Astrocyte (in vitro differentiated cells and primary cell): Measurements from ENCODE around the gene C12orf42. TPM values are rescaled to one million over a fixed set of nuclear protein-coding genes. Genes with fewer than 3 reads are reported as not detected.

ENCODE experiments used
- DNase-seq: peaks from one replicate; pipeline ENCODE4 v3.0.0-alpha.2; 2010; ENCODE audit warnings: low read depth
- FAIRE-seq: peaks from 2 replicates; lab custom pipeline; 2011; peaks lifted over from hg19 to GRCh38; lab: Jason Lieb, UNC
- H2AFZ ChIP-seq: 2 replicates; pipeline ENCODE4 v1.6.0; 2012; ENCODE audit warnings: low read depth, low read length, inconsistent platforms
- H3K27ac ChIP-seq: 2 replicates; pipeline ENCODE4 v1.5.1; 2011; ENCODE audit warnings: low read depth, low read length, inconsistent platforms
- H3K27me3 ChIP-seq: 2 replicates; pipeline ENCODE4 v1.6.0; 2011; ENCODE audit warnings: low read length, inconsistent platforms; ENCODE audit not compliant: insufficient read depth
- H3K36me3 ChIP-seq: 2 replicates; pipeline ENCODE4 v1.5.1; 2011; ENCODE audit warnings: low read length, inconsistent platforms; ENCODE audit not compliant: insufficient read depth
- H3K4me1 ChIP-seq: 2 replicates; pipeline ENCODE4 v1.5.1; 2011; ENCODE audit warnings: low read length, inconsistent platforms; ENCODE audit not compliant: insufficient read depth
- H3K4me2 ChIP-seq: 2 replicates; pipeline ENCODE4 v1.6.0; 2012; ENCODE audit warnings: low read length, inconsistent platforms
- H3K4me3 ChIP-seq: 2 replicates; pipeline ENCODE4 v1.5.1; 2011; ENCODE audit warnings: low read depth, mild to moderate bottlenecking, low read length, inconsistent platforms; ENCODE audit not compliant: insufficient read depth
- H3K79me2 ChIP-seq: 2 replicates; pipeline ENCODE4 v1.6.0; 2012; ENCODE audit warnings: mild to moderate bottlenecking, low read length, inconsistent platforms; ENCODE audit not compliant: insufficient read depth
- H3K9ac ChIP-seq: 2 replicates; pipeline ENCODE4 v1.6.0; 2012; ENCODE audit warnings: mild to moderate bottlenecking, low read length, inconsistent platforms
- H3K9me3 ChIP-seq: 2 replicates; pipeline ENCODE4 v1.5.1; 2012; ENCODE audit warnings: low read depth, mild to moderate bottlenecking, low read length, inconsistent platforms; ENCODE audit not compliant: insufficient read depth
- H4K20me1 ChIP-seq: 2 replicates; pipeline ENCODE4 v1.6.0; 2012; ENCODE audit warnings: low read length, inconsistent platforms; ENCODE audit not compliant: insufficient read depth
- H3K27ac Mint-ChIP-seq: one replicate; pipeline ENCODE4 v1.8.0; 2021; ENCODE audit warnings: mild to moderate bottlenecking, mixed read lengths; ENCODE audit not compliant: unreplicated experiment
- H3K27me3 Mint-ChIP-seq: one replicate; pipeline ENCODE4 v1.8.0; 2021; ENCODE audit warnings: low read depth, mixed read lengths; ENCODE audit not compliant: unreplicated experiment
- H3K36me3 Mint-ChIP-seq: one replicate; pipeline ENCODE4 v1.8.0; 2021; ENCODE audit warnings: low read depth, mixed read lengths; ENCODE audit not compliant: unreplicated experiment
- H3K4me1 Mint-ChIP-seq: one replicate; pipeline ENCODE4 v1.8.0; 2021; ENCODE audit warnings: low read depth, mixed read lengths; ENCODE audit not compliant: unreplicated experiment
- H3K4me3 Mint-ChIP-seq: one replicate; pipeline ENCODE4 v1.8.0; 2021; ENCODE audit warnings: mild to moderate bottlenecking, moderate library complexity, mixed read lengths; ENCODE audit not compliant: unreplicated experiment
- H3K9me3 Mint-ChIP-seq: one replicate; pipeline ENCODE4 v1.8.0; 2021; ENCODE audit warnings: mild to moderate bottlenecking, mixed read lengths; ENCODE audit not compliant: unreplicated experiment
- CTCF ChIP-seq: IDR thresholded peaks from 2 replicates; pipeline ENCODE4 v1.5.1; 2011; ENCODE audit warnings: low read depth, mild to moderate bottlenecking, inconsistent platforms, low read length, moderate library complexity; ENCODE audit not compliant: insufficient read depth
- EZH2 ChIP-seq: IDR thresholded peaks from 2 replicates; pipeline ENCODE4 v1.6.1; 2012; ENCODE audit warnings: mild to moderate bottlenecking, low read length, inconsistent platforms; ENCODE audit not compliant: insufficient read depth
- total RNA-seq: library from RNA; stranded (reverse); gene quantifications from 2 replicates; pipeline ENCODE4 v1.2.1, GENCODE V29; 2021

C12orf42 gene
- total RNA-seq, 1 donor from 2014 or later = not detected

DNA sequence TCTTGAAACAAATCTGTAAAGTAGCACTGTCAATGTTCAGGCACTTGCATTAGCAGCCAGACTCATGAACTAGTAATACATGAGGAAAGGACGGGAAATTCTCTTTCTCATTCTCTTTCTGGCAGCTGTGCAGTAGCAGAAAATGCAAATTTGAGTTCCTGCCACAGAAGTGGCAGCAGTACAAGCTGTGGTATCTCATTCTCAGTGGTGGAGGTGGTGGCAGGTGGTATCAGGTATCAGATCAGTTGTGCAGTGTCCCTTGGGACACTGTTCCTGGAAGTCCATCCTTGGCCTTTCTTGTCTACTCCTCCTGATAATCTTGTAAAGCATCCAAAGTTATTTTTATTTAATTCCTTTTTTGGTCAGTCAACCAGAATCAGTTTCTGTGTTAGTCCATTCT is 103.0 kb downstream of the C12orf42 start:
- Mint-ChIP-seq H3K27me3 (peaks cover 3% of the 10 kb centered on the region), H3K9me3 (no peaks in the 10 kb centered on the region), H3K36me3 (no peaks in the 10 kb centered on the region), H3K4me1 (no peaks in the 10 kb centered on the region), H3K4me3 (no peak overlapping the region), H3K27ac (no peak overlapping the region)
- Histone ChIP-seq H3K9ac (no peak overlapping the region), H3K27ac (no peak overlapping the region), H3K4me1 (no peaks in the 10 kb centered on the region), H2AFZ (no peak overlapping the region), H3K36me3 (no peaks in the 10 kb centered on the region), H3K4me3 (no peak overlapping the region), H3K4me2 (no peak overlapping the region), H3K9me3 (no peaks in the 10 kb centered on the region), H4K20me1 (no peaks in the 10 kb centered on the region), H3K79me2 (no peaks in the 10 kb centered on the region), H3K27me3 (no peaks in the 10 kb centered on the region)
- no peak for TF ChIP-seq CTCF
- TF ChIP-seq EZH2 = no peak
- DNase-seq (no peak), FAIRE-seq (no peak)

- H3K79me2 ChIP-seq = no peaks in the 10 kb centered on the region
- FAIRE-seq (no peak), DNase-seq (no peak)
- no peaks in the 10 kb centered on the region for H3K9me3 ChIP-seq
- Mint-ChIP-seq H3K4me1 (no peaks in the 10 kb centered on the region), H3K27me3 (peaks cover 11% of the 10 kb centered on the region), H3K4me3 (no peak overlapping the region), H3K9me3 (no peaks in the 10 kb centered on the region), H3K36me3 (no peaks in the 10 kb centered on the region), H3K27ac (no peak overlapping the region)
- no peaks in the 10 kb centered on the region for H4K20me1 ChIP-seq
- no peak overlapping the region for H3K4me2 ChIP-seq
- H3K36me3 ChIP-seq = no peaks in the 10 kb centered on the region
- no peak overlapping the region for H3K9ac ChIP-seq
- TF ChIP-seq EZH2 = no peak
- no peak for TF ChIP-seq CTCF
- H2AFZ ChIP-seq = no peak overlapping the region
- no peaks in the 10 kb centered on the region for H3K27me3 ChIP-seq
- no peak overlapping the region for H3K27ac ChIP-seq
- H3K4me3 ChIP-seq = no peak overlapping the region
- no peaks in the 10 kb centered on the region for H3K4me1 ChIP-seq
Measured at GRCh38 chr12:103391103-103391502, 104.7 kb downstream of the C12orf42 start.

DNA sequence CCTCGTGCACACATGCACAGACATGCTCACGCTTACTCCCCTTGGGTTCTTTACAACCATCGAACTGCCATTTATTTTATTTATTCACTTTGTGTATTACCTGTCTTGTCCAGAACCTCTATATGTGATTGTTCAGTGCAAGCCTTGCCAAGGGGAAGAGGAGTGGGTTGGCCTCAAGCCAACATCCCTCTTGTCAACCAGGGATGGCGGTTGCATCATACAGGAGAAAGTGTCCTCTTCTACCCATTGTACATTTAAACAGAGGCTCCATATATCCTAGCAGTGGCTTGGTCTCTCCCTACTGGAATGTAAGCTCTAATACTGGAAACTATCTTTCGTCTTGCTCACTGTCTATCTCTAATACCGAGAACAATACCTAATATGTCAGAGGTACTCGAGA is 108.4 kb downstream of the C12orf42 start:
- Mint-ChIP-seq H3K27ac (no peak overlapping the region), H3K36me3 (no peaks in the 10 kb centered on the region), H3K4me3 (no peak overlapping the region), H3K27me3 (peaks cover 11% of the 10 kb centered on the region), H3K9me3 (no peaks in the 10 kb centered on the region), H3K4me1 (no peaks in the 10 kb centered on the region)
- H3K27ac ChIP-seq = no peak overlapping the region
- H3K9ac ChIP-seq = no peak overlapping the region
- H4K20me1 ChIP-seq = no peaks in the 10 kb centered on the region
- H3K4me1 ChIP-seq = no peaks in the 10 kb centered on the region
- DNase-seq (no peak), FAIRE-seq (no peak)
- H3K36me3 ChIP-seq = no peaks in the 10 kb centered on the region
- H3K4me2 ChIP-seq = no peak overlapping the region
- no peaks in the 10 kb centered on the region for H3K79me2 ChIP-seq
- H3K9me3 ChIP-seq = no peaks in the 10 kb centered on the region
- H3K4me3 ChIP-seq = no peak overlapping the region
- H2AFZ ChIP-seq = no peak overlapping the region
- TF ChIP-seq EZH2 = no peak
- TF ChIP-seq CTCF = no peak
- no peaks in the 10 kb centered on the region for H3K27me3 ChIP-seq
